ENCODE results near the gene CFAP92.
"Not testable (repeated sequence)": the region's sequence is repeated elsewhere in the genome, so short reads cannot be mapped to it uniquely, and the experiment has no call there.

The CFAP92 gene

DNA sequence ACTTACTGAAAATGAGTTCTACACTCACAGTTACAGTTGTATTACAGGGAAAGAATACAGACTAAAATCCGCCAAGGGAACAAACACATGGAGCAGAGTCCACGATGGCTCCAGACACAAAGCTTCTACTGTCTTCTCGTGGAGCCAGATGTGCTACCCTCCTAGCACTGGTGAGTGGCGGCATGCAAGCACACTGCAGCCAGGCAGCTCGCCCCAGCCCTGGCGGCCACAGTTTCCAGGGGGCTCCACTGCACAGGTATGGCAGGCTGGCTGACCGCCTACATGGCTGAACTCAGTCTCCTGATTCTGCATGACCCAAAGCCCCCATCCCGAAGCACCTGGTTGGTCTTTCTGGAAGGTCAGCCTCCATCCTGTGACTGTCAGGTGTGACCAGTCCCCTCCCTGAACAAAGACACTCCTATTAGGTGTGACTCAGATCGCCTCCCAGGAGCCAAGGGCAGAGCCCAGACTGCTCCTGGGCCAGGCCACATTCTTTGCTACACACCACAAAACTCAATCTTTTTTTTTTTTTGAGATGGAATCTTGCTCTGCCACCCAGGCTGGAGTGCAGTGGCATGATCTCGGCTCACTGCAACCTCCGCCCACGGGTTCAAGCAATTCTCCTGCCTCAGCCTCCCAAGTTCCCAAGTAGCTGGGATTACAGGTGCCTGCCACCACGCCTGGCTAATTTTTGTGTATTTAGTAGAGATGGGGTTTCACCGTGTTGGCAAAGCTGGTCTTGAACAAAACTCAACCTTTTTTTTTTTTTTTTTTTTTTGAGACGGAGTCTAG lies 51.5 kb downstream of the CFAP92 start:
- no peak for DNase-seq (ENCODE audit: low read depth in 3 of 3)

DNA sequence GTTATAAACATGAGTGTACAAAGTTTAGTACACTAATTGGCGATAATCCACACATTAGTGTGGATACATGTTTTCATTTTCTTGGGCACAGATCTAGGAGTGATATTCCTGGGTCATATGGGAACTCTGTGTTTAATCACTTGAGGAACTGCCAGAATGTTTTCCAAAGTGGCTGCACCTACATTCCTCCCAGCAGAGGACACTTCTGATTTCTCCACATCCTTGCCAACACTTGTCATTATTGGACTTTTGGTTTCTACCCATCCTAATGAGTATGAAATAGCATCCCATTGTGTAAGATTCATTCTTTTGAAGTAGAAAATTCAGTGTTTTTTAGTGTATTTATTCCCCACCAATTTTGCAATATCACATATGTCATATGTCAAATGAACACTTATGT lies 53.6 kb downstream of the CFAP92 start:
- DNase-seq (ENCODE audit: low read depth in 3 of 3), result no peak

- no peak for DNase-seq (ENCODE audit: low read depth in 3 of 3)
Observed at GRCh38 chr3:128936341-128936740, 57.5 kb downstream of the CFAP92 start.

- DNase-seq (ENCODE audit: low read depth in 3 of 3), result no peak
Observed at GRCh38 chr3:128935922-128936321, 58.0 kb downstream of the CFAP92 start.

DNA sequence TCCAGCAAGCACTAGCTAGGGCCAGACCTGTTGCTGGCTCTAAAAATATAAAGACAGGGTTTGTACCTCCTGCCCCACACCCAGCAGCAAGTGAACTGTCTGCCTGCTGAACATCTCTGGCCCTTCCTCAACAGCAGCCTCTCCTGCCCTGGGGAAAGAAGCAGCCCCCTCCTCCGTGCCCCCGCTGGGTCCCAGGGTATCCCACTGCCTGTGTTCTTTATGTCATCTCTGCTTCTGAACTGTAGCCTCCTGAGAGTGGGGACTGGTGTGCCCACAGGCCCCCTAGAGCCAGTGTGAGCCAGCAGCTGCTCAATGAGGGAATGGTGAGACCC lies 60.0 kb downstream of the CFAP92 start:
- no peak for DNase-seq (ENCODE audit: low read depth in 3 of 3)

GRCh38 chr3:128933213-128933921 lies 60.5 kb downstream of the CFAP92 start:
- no peak for DNase-seq (ENCODE audit: low read depth in 3 of 3)

- no peak for DNase-seq (ENCODE audit: low read depth in 3 of 3)
Observed at GRCh38 chr3:128932516-128933212, 61.2 kb downstream of the CFAP92 start.

GRCh38 chr3:128931046-128931445 lies 62.8 kb downstream of the CFAP92 start:
- no peak for DNase-seq (ENCODE audit: low read depth in 3 of 3)

- no peak for DNase-seq (ENCODE audit: low read depth in 3 of 3)
Observed at GRCh38 chr3:128929364-128929763, 64.5 kb downstream of the CFAP92 start.

- DNase-seq (ENCODE audit: low read depth in 3 of 3), result not testable (repeated sequence)
Observed at GRCh38 chr3:128923986-128924385, 69.9 kb downstream of the CFAP92 start.

DNA sequence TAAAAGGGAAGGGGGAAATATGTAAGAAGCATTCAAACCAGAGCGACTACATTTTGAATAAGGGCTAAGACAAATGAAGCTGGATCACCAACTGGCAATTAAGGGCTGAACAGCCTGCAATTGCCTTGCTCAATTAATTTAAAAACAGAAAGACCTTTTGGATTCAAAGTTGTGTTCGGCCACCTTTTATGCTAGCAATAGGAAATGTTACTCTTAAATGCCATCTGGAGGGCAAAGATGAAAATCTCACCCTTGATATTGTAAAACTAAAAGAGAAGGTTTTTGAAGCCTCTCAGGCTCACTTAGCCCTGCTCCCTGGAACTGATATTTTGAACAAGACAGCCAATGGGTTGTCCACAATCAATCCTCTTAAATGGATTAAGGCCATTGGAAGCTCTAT lies 70.3 kb downstream of the CFAP92 start:
- no peak for DNase-seq (ENCODE audit: low read depth in 3 of 3)

DNA sequence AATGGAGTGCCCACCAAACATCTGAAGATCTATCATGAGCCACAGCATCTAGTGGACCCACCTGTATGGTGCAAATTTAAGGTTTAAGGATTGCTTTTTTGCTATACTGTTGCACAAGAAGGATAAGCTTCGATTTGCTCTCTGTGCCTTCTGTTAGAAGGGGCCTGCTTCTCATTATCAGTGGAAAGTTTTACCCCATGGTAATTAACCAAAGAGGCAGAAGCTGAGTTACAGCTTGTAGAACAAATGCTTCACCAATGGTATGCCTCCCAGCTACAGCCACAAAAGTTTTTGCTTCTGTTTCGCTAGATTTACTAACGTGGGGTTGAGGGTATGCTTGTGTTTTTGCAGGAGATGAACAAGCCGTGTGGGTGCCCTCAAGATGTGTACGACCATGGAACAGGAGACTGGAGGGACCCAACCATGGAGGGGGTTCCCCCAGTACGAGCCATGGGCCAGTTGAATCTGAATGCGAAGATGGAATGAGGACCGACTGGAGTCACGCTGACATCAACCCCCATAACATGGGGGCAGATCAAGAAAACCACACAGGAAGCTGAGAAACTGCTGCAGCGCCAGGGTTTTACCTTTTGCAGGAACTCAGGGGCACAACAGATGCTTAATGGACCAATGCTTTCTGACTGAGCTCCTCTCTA lies 70.9 kb downstream of the CFAP92 start:
- peak; percentile 21 to 26 (median 24) for DNase-seq (ENCODE audit: low read depth in 3 of 3)

GRCh38 chr3:128919988-128920387 lies 73.9 kb downstream of the CFAP92 start:
- DNase-seq (ENCODE audit: low read depth in 3 of 3), result no peak

DNA sequence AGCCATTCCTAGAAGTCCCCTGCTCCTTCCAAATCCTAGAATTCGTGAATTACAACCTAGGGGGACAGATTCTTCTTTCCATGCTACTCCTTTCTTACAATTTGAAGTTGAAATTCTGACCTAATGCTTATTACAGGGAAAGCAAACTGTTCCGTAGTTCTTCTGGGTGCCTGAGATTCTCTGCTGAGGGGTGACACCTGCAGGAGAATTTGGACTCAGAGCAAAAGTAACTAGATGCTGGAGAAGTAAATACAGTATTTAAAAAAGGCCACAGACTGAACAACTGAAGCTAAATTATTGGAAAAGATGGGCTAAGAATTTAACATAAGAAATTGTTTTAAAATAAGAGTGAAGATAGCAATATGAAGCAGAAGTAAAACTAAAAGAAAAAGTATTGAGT lies 76.6 kb downstream of the CFAP92 start:
- DNase-seq (ENCODE audit: low read depth in 3 of 3), result no peak

- no peak for DNase-seq (ENCODE audit: low read depth in 3 of 3)
Observed at GRCh38 chr3:128914966-128915645, 78.8 kb downstream of the CFAP92 start.

- DNase-seq (ENCODE audit: low read depth in 3 of 3), result no peak
Observed at GRCh38 chr3:128911911-128912310, 82.0 kb downstream of the CFAP92 start.

GRCh38 chr3:128910006-128910405 lies 83.9 kb downstream of the CFAP92 start:
- DNase-seq (ENCODE audit: low read depth in 3 of 3), result no peak

GRCh38 chr3:128908951-128909350 lies 84.9 kb downstream of the CFAP92 start:
- no peak for DNase-seq (ENCODE audit: low read depth in 3 of 3)

- no peak for DNase-seq (ENCODE audit: low read depth in 3 of 3)
Observed at GRCh38 chr3:128907706-128908445, 86.0 kb downstream of the CFAP92 start.

GRCh38 chr3:128906804-128907525 lies 86.9 kb downstream of the CFAP92 start:
- DNase-seq (ENCODE audit: low read depth in 3 of 3), result no peak
